Sigmoid colon (tissue), 4 donors: ENCODE data around the gene CHN2.

Source experiments
- CTCF ChIP-seq, 4 experiments: fragments of 450-650 bp in 3 of 4; fragments of 200-600 bp in 1 of 4; IDR thresholded peaks; one replicate each; pipeline ENCODE4 v1.5.1; 2016 to 2019; ENCODE audit warnings: antibody characterized with exemption in 4 of 4, mild to moderate bottlenecking in 3 of 4, moderate library complexity in 2 of 4
- EP300 ChIP-seq, 4 donors: sonication (generic); formaldehyde crosslinking; IDR thresholded peaks; one replicate each; pipeline ENCODE4 v1.6.1; 2017; ENCODE audit warnings: antibody characterized with exemption in 4 of 4
- POLR2A ChIP-seq, 2 donors: fragments of 450-650 bp; IDR thresholded peaks; one replicate each; pipeline ENCODE4 v1.6.1; 2016; ENCODE audit warnings: antibody characterized with exemption in 2 of 2, mild to moderate bottlenecking in 2 of 2, moderate library complexity in 2 of 2
- POLR2AphosphoS5 ChIP-seq, 4 donors: sonication (generic); formaldehyde crosslinking; IDR thresholded peaks; one replicate each; pipeline ENCODE4 v1.6.1; 2017; ENCODE audit warnings: antibody characterized with exemption in 4 of 4

- TF ChIP-seq POLR2A (IDR thresholded peaks at IDR 0.05), result no peak
- TF ChIP-seq POLR2AphosphoS5 (IDR thresholded peaks at IDR 0.05), result no peak
- TF ChIP-seq EP300 (IDR thresholded peaks at IDR 0.05), result no peak
- TF ChIP-seq CTCF (IDR thresholded peaks at IDR 0.05), result no peak
These were observed 283.7 kb downstream of the CHN2 start for GRCh38 chr7:29478226-29478625.
